ENCODE data around the gene BCAS4. TPM values are rescaled to one million over a fixed set of nuclear protein-coding genes. Genes with fewer than 3 reads are reported as not detected.

Gene BCAS4
- total RNA-seq, 1 donor from 2014 or later, result 3.0 TPM

- intact Hi-C loops (cut with DNase I), result loop anchor here (5.0 kb wide), 1 partner anchor 117 kb away; the partner anchor contains the start of gene ADNP
Measured at GRCh38 chr20:50815162-50815989, 20.5 kb downstream of the BCAS4 start.

DNA sequence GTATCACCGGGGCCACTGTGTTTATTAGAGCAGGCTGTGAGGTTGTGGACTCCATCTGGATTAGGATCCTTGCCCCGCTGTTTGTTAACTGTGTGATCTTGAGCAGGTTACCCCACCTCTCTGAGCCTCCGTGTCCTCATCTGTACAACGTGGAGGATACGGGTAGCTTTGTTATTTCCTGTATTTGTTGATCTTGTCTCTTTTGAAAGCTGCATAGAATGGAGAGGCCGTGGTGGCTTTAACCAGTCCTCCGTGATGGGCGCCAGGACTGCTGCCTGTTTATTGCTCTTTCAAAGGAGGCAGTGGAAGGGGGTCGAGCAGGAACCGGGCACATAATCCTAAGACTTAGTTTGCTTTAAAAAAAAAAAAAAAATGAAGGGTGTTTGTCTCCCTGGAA, 22.9 kb downstream of the BCAS4 start:
- intact Hi-C loops (cut with DNase I), result loop anchor here (5.0 kb wide), 1 partner anchor 115 kb away; the partner anchor contains the start of gene ADNP
- no peak for DNase-seq (ENCODE audit: low spot score)

More at GRCh38 chr20:50815162-50815989, 20.5 kb downstream of the BCAS4 start:
- DNase-seq (ENCODE audit: low spot score), result no peak

GRCh38 chr20:50819349-50819748, 24.5 kb downstream of the BCAS4 start:
- DNase-seq (ENCODE audit: low spot score), result no peak
- intact Hi-C loops (cut with DNase I), result loop anchor here (5.0 kb wide), 1 partner anchor 113 kb away; the partner anchor contains the start of gene ADNP

GRCh38 chr20:50820515-50821256, 25.8 kb downstream of the BCAS4 start:
- intact Hi-C loops (cut with DNase I), result no loop called here
- DNase-seq (ENCODE audit: low spot score), result no peak

- intact Hi-C loops (cut with DNase I), result no loop called here
- DNase-seq (ENCODE audit: low spot score), result no peak
Measured at GRCh38 chr20:50821257-50821921, 26.5 kb downstream of the BCAS4 start.

- DNase-seq (ENCODE audit: low spot score), result no peak
- intact Hi-C loops (cut with DNase I), result no loop called here
Measured at GRCh38 chr20:50821994-50822393, 27.1 kb downstream of the BCAS4 start.

DNA sequence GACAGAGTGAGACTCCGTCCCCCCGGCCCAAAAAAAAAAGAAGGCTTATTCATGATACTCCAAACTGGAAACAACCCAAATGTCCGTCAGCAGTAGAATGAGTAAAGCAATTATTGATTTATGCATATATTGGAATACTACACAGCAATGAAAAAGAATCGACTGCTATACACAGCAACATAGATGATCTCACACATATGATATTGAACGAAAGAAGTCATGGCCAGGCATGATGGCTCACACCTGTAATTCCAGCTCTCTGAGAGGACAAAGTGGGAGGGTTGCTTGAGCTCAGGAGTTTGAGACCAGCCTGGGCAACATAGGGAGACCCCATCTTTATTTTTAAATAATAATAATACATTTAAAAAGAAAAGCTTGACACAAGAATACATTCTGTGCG, 28.5 kb downstream of the BCAS4 start:
- intact Hi-C loops (cut with DNase I), result no loop called here
- no peak for DNase-seq (ENCODE audit: low spot score)

DNA sequence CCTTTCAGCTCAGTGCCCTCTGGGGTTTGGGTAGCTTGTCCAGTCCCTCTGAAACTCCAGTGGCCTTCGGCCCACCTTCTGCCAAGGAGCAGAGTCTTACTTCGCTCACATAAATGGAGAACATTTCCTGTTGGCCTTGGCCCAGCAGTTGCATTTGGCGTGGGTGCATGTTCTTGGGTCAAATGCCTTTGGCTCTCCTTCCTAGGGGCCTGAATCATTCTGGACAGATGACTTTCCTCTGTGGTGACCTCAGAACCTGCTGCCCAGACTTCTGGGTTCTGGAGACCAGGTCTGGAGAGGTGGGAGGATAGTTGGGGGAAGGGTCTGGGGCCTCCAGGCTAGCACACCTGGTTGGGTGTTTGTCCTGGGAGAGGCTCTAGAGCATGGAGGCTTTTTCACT, 29.3 kb downstream of the BCAS4 start:
- intact Hi-C loops (cut with DNase I), result no loop called here
- DNase-seq (ENCODE audit: low spot score), result no peak

GRCh38 chr20:50826121-50826520, 31.3 kb downstream of the BCAS4 start:
- intact Hi-C loops (cut with DNase I), result no loop called here
- no peak for DNase-seq (ENCODE audit: low spot score)

DNA sequence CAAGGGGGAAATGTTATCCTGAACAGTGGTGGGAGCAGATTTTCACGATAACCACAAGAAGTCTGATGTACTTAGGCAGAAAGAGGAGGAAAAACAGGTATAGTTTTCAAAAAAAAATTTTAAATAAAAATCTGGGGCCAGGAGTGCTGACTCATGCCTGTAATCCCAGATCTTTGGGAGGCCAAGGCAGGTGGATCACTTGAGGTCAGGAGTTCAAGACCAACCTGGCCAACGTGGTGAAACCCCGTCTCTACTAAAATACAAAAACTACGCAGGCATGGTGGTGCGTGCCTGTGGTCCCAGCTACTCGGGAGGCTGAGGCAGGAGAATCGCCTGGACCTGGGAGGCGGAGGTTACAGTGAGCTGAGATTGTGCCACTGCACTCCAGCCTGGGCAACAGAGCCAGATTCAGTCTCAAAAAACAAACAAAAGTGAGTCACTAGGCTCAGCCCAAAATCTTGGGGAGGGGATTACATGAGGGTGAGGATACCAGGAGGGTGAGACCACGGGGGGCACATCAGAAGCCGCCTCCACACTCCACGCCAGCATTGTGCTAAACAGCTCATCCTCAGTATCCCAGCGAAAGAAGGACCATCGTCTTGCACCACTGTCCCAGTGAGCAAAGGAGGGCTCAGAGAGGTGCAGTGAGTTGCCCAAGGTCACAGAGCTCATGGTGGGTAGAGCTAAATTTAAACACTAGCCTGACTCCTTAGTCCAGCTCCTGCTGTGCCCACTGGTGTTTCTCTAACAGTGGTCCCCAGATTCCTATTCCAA, 33.7 kb downstream of the BCAS4 start:
- intact Hi-C loops (cut with DNase I), result no loop called here
- no peak for DNase-seq (ENCODE audit: low spot score)

- no peak for DNase-seq (ENCODE audit: low spot score)
- intact Hi-C loops (cut with DNase I), result no loop called here
Measured at GRCh38 chr20:50831622-50832021, 36.8 kb downstream of the BCAS4 start.

- intact Hi-C loops (cut with DNase I), result no loop called here
- no peak for DNase-seq (ENCODE audit: low spot score)
Measured at GRCh38 chr20:50834599-50835005, 39.7 kb downstream of the BCAS4 start.

DNA sequence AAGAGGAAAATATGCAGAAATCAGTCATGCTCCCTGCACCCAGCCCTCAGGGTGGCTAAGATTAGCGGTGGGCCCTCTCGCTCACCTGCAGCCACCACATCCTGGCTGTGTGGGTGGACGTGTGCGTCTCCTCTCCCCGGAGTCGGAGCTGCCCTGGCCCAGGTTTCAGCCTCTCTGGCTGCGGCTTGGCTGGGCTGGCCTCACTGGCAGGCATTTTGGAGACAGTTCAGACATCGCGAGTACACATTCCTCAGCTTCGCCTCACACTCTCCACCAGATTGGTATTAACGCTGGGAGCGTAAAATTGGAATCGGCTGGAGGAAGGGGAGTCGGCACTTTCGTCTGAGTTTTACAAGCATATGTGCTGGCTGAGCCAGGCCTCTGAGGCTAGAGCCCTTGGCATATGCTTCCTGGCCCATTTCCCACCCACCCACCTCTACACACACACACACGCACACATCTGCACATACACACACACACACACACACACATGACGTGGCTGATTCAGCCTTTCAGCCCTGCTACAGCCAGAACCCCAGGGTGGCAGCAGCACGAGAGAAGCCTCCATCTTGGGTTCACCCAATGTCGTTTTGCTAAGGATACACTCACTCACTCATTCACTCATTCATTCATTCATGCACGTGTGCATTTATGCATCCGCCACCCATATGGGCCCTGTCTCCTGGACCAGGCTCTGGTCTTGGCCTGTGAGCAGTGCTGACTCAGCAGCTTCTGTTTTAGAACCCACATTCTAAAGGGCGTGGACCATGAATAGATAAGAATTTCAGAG, 42.9 kb downstream of the BCAS4 start:
- intact Hi-C loops (cut with DNase I), result no loop called here
- DNase-seq (ENCODE audit: low spot score), result no peak

- intact Hi-C loops (cut with DNase I), result no loop called here
- DNase-seq (ENCODE audit: low spot score), result no peak
Measured at GRCh38 chr20:50838322-50838625, 43.4 kb downstream of the BCAS4 start.

GRCh38 chr20:50838707-50839385, 44.0 kb downstream of the BCAS4 start:
- intact Hi-C loops (cut with DNase I), result no loop called here
- no peak for DNase-seq (ENCODE audit: low spot score)

DNA sequence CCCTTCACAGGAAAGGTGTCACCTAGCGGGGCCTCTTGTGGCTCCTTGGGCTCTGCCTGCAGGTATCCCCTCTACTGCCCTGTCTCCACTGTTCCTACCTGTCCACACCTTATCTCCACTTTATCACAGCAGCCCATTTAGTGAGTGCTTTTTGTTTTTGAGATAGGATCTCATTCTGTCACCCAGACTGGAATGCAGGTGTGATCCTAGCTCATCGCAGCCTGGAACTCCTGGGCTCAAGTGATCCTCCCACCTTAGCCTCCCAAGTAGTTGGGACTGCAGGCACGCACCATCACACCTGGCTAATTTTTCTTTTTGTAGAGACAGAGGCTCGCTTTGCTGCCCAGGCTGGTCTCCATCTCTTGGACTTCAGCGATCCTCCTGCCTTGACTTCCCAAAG, 48.0 kb downstream of the BCAS4 start:
- intact Hi-C loops (cut with DNase I), result no loop called here

DNA sequence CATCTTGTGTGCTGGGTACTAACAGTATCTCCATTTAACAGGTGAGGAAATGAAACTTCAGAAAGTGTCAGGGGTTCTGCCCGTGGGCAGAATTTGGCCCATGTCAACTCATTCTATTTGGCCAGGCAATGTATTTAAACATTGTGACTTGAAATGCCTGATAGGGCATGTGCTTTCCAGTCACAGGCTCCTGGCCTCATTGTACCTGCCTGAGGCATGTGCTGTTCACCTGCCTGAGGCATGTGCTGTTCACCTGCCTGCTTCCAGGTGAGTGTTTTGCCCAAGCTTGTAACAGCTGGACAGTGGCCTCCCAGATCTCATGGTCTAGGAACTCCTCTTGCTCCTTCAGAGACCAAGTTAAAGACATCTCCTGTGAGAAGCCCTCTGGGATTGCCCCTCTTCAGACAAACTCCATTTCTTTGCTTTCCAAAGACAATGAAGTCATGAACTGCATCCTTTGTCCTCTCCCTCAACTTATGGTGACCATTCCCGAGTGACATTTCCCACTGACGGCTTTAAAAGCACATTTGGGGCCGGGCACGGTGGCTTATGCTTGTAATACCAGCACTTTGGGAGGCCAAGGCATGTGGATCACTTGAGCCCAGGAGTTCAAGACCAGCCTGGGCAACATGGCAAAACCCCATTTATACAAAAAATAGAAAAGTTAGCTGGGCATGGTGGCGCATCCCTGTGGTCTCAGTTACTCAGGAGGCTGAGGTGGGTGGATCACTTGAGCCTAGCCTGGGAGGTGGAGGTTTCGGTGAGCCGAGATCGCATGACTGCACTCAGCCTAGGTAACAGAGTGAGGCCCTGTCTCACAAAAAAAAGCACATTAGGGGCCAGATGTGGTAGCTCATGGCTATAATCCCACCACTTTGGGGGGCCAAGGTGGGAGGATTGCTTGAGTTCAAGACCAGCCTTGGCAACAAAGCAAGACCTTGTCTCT, 48.7 kb downstream of the BCAS4 start:
- no peak for DNase-seq (ENCODE audit: low spot score)
- intact Hi-C loops (cut with DNase I), result no loop called here

More for the DNA sequence above, 48.0 kb downstream of the BCAS4 start:
- no peak for DNase-seq (ENCODE audit: low spot score)

Data from cardiac septum (tissue), 1 donor.